PC-9 (cell line): ENCODE data around the gene PSRC1. TPM values are rescaled to one million over a fixed set of nuclear protein-coding genes. Genes with fewer than 3 reads are reported as not detected.

ENCODE experiments used
- BruUV-seq: library from RNA; stranded (reverse); fragments of 400-500 nt; replicated peaks from 2 replicates; lab custom pipeline; 2021; lab: Mats Ljungman, UMichigan
- CTCF ChIA-PET: fragments of 300-600 bp; sonication (Branson Sonifier 250); formaldehyde crosslinking; loops from one replicate; lab custom pipeline; 2022; ENCODE audit warnings: antibody characterized with exemption; lab: Charles Lee
- POLR2A ChIA-PET: fragments of 300-600 bp; sonication (Branson Sonifier 250); formaldehyde crosslinking; loops from one replicate; lab custom pipeline; 2022; ENCODE audit warnings: antibody characterized with exemption; ENCODE audit not compliant: unreplicated experiment; lab: Charles Lee
- DNase-seq, 2 experiments: peaks; one replicate each; pipeline versions ENCODE4 v3.0.0 to v3.0.0-alpha.2; 2015 to 2022; ENCODE audit warnings: mixed read lengths in 1 of 2
- H2AFZ ChIP-seq: fragments of 200-600 bp; sonication (generic); 2 replicates; pipeline ENCODE4 v1.8.1; 2017; ENCODE audit warnings: antibody characterized with exemption
- H3F3A ChIP-seq: fragments of 200-600 bp; sonication (generic); 2 replicates; pipeline ENCODE4 v1.8.1; 2017; ENCODE audit warnings: antibody characterized with exemption, mild to moderate bottlenecking, low read depth; ENCODE audit not compliant: insufficient read depth
- H3K27ac ChIP-seq: fragments of 200-600 bp; sonication (generic); 2 replicates; pipeline ENCODE4 v1.6.1; 2016; ENCODE audit warnings: mixed run types
- H3K27me3 ChIP-seq: fragments of 200-600 bp; sonication (generic); 2 replicates; pipeline ENCODE4 v1.6.1; 2016; ENCODE audit warnings: low read depth, mixed run types; ENCODE audit not compliant: insufficient read depth
- H3K36me3 ChIP-seq: fragments of 200-600 bp; sonication (generic); 2 replicates; pipeline ENCODE4 v1.6.1; 2016; ENCODE audit warnings: low read depth, mixed run types
- H3K4me1 ChIP-seq: fragments of 200-600 bp; sonication (generic); replicated peaks from 2 replicates; pipeline ENCODE4 v1.6.1; 2016; ENCODE audit warnings: mixed run types; ENCODE audit not compliant: insufficient read depth
- H3K4me2 ChIP-seq: fragments of 200-600 bp; sonication (generic); 2 replicates; pipeline ENCODE4 v1.6.1; 2017; ENCODE audit warnings: mixed run types
- H3K4me3 ChIP-seq: fragments of 200-600 bp; sonication (generic); 2 replicates; pipeline ENCODE4 v1.6.1; 2016; ENCODE audit warnings: mixed run types
- H3K79me2 ChIP-seq: fragments of 200-600 bp; sonication (generic); 2 replicates; pipeline ENCODE4 v1.6.1; 2017; ENCODE audit warnings: low read depth, mixed run types
- H3K9me2 ChIP-seq: fragments of 200-600 bp; sonication (generic); 2 replicates; pipeline ENCODE4 v1.8.1; 2017; ENCODE audit warnings: mild to moderate bottlenecking; ENCODE audit not compliant: insufficient read depth
- H3K9me3 ChIP-seq: fragments of 200-600 bp; sonication (generic); 2 replicates; pipeline ENCODE4 v1.8.1; 2016; ENCODE audit warnings: low read depth; ENCODE audit not compliant: insufficient read depth
- H4K20me1 ChIP-seq: fragments of 200-600 bp; sonication (generic); 2 replicates; pipeline ENCODE4 v1.8.1; 2017; ENCODE audit not compliant: insufficient read depth
- CTCF ChIP-seq: fragments of 200-600 bp; sonication (generic); conservative IDR thresholded peaks from 2 replicates; pipeline ENCODE4 v1.6.1; 2017; ENCODE audit warnings: mixed run types, antibody characterized with exemption, mild to moderate bottlenecking, moderate library complexity
- EZH2 ChIP-seq: fragments of 200-600 bp; sonication (generic); IDR thresholded peaks from 2 replicates; pipeline ENCODE4 v1.8.0; 2017; ENCODE audit warnings: antibody characterized with exemption, low read depth
- intact Hi-C: fragments of 100-400 bp; cut with micrococcal nuclease; formaldehyde crosslinking; loops from one replicate; pipeline ENCODE4 v1.10.0; 2022; ENCODE audit not compliant: unreplicated experiment
- total RNA-seq: library from RNA; stranded (reverse); gene quantifications from 2 replicates; pipeline ENCODE4 v1.2.3, GENCODE V29; 2021

The PSRC1 gene
- total RNA-seq, 1 experiment from 2014 or later, result 26.4 TPM

- Histone ChIP-seq H3K4me1 (peaks cover 10% of the 10 kb centered on the region), H3K36me3 (no peaks in the 10 kb centered on the region), H4K20me1 (no peaks in the 10 kb centered on the region), H3K27ac (no peak overlapping the region), H3K9me3 (no peaks in the 10 kb centered on the region), H2AFZ (no peak overlapping the region), H3K4me2 (no peak overlapping the region), H3K27me3 (no peaks in the 10 kb centered on the region), H3K4me3 (no peak overlapping the region), H3K79me2 (no peaks in the 10 kb centered on the region), H3K9me2 (no peaks in the 10 kb centered on the region), H3F3A (peaks cover 11% of the 10 kb centered on the region; the same call in 1 of the 2 replicates)
- no TSS peak for BruUV-seq
- DNase-seq, result no peak
- CTCF ChIA-PET, result no interaction called here
- TF ChIP-seq CTCF (no peak), EZH2 (no peak)
- POLR2A ChIA-PET, result no interaction called here
- intact Hi-C loops, result loop anchor here (10.0 kb wide), 1 partner anchor 310 kb away; no protein-coding TSS in a partner anchor
These were observed 17.9 kb downstream of the PSRC1 start for GRCh38 chr1:109265016-109265415.

GRCh38 chr1:109264379-109264755 is 18.6 kb downstream of the PSRC1 start:
- DNase-seq, result no peak
- Histone ChIP-seq H3K4me3 (no peak overlapping the region), H3K9me3 (no peaks in the 10 kb centered on the region), H3K4me2 (no peak overlapping the region), H3F3A (peaks cover 11% of the 10 kb centered on the region; the same call in 1 of the 2 replicates), H3K79me2 (no peaks in the 10 kb centered on the region), H3K4me1 (peaks cover 10% of the 10 kb centered on the region), H3K9me2 (no peaks in the 10 kb centered on the region), H3K27me3 (no peaks in the 10 kb centered on the region), H3K27ac (no peak overlapping the region), H4K20me1 (no peaks in the 10 kb centered on the region), H2AFZ (no peak overlapping the region), H3K36me3 (no peaks in the 10 kb centered on the region)
- BruUV-seq, result no TSS peak
- TF ChIP-seq CTCF, result no peak
- no peak for TF ChIP-seq EZH2
- ChIA-PET POLR2A (no interaction called here), CTCF (interaction anchor here (0.6 to 1.0 kb wide), 3 partner anchors 12 to 268 kb away, joined by 3 to 5 read pairs (median 4); a partner anchor contains a TSS)
- intact Hi-C loops, result loop anchor here (5.0 to 10.0 kb wide), 2 partner anchors 222 to 310 kb away; partner anchors contain the start of gene WDR47

GRCh38 chr1:109263597-109264378 is 19.2 kb downstream of the PSRC1 start:
- Histone ChIP-seq H3K4me3 (no peak overlapping the region), H3K4me1 (peaks cover 10% of the 10 kb centered on the region), H3K27ac (no peak overlapping the region), H3K27me3 (no peaks in the 10 kb centered on the region), H3F3A (peaks cover 11% of the 10 kb centered on the region; the same call in 1 of the 2 replicates), H4K20me1 (no peaks in the 10 kb centered on the region), H3K4me2 (no peak overlapping the region), H2AFZ (no peak overlapping the region), H3K36me3 (no peaks in the 10 kb centered on the region), H3K9me2 (no peaks in the 10 kb centered on the region), H3K9me3 (no peaks in the 10 kb centered on the region), H3K79me2 (no peaks in the 10 kb centered on the region)
- no TSS peak for BruUV-seq
- peak; percentile 96 to 97 for DNase-seq
- ChIA-PET CTCF (interaction anchor here (0.6 to 1.1 kb wide), 4 partner anchors 12 to 269 kb away, joined by 3 to 5 read pairs (median 4); a partner anchor contains a TSS), POLR2A (no interaction called here)
- intact Hi-C loops, result loop anchor here (1.0 to 10.0 kb wide), 9 partner anchors 11 to 309 kb away; partner anchors contain the start of gene WDR47
- TF ChIP-seq CTCF (peak; percentile 100), EZH2 (no peak)
